D341Med (cell line): ENCODE results near the gene CEND1.

ENCODE experiments used
- DNase-seq: peaks from one replicate; pipeline ENCODE4 v3.0.0; 2012; ENCODE audit warnings: low spot score

The CEND1 gene

DNA sequence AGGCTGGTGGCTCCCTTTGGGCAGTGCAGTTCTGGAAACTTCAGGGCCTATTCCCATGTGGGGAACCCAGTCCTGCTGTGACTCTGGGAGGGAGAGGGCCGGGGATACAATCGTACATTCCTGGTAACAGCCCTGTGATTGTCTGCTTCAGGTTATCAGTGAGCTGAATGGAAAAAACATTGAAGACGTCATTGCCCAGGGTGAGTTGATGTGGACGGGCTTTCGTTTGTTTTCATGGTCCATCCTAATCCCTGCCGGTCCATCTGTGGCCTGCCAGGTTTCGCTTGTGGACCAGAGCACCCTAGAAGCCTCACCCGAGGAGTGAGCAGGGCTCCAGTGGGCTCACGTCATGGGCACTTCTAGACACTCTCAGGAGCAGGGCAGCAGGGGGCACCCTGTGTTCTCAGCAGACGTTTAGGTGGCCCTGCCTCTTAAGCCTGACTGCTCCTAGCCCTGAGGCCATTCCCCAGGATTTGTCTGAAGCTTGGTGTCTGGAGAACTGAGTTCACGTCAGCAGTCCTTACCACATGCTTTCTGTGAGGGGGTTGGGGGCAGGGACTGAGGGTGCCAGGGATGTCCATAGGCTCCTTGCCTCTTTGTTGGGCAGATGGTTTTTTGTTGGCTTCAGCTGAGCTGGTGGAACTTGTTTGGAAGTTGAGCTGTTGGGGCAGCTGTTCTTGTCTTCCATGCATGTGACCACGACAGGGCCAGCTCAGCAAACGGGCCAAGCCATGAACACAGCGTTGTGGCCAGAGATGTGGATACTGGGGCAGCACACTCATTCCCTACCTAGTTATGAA lies 21.8 kb upstream of the CEND1 start:
- DNase-seq, result no peak

DNA sequence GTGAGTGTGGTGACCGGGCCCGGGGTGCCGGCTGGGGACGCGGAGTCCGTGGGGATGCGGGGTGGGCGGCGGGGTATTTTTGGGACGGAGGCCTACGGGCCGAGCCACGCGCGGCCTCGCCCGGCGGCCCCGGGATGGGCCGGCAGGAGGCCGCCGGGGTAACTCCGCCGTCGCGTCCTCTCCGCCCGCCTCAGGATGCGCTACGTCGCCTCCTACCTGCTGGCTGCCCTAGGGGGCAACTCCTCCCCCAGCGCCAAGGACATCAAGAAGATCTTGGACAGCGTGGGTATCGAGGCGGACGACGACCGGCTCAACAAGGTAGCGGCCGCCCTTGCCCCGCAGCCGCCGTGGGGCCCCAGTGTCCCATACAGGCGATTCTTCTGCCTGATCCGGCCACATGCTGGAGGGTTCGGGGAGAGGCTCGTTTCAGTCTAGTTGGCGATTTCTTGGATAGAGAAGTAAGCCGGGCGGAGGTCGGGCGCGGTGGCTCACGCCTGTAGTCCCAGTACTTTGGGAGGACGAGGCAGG lies 20.2 kb upstream of the CEND1 start:
- no peak for DNase-seq

- DNase-seq, result peak; percentile 93
These were observed 19.6 kb upstream of the CEND1 start, which contains the start of gene RPLP2 for GRCh38 chr11:809287-810039. TSS of gene RPLP2 (plus strand) at chr11:809967. CDS start at chr11:810235, 268 bp downstream.

DNA sequence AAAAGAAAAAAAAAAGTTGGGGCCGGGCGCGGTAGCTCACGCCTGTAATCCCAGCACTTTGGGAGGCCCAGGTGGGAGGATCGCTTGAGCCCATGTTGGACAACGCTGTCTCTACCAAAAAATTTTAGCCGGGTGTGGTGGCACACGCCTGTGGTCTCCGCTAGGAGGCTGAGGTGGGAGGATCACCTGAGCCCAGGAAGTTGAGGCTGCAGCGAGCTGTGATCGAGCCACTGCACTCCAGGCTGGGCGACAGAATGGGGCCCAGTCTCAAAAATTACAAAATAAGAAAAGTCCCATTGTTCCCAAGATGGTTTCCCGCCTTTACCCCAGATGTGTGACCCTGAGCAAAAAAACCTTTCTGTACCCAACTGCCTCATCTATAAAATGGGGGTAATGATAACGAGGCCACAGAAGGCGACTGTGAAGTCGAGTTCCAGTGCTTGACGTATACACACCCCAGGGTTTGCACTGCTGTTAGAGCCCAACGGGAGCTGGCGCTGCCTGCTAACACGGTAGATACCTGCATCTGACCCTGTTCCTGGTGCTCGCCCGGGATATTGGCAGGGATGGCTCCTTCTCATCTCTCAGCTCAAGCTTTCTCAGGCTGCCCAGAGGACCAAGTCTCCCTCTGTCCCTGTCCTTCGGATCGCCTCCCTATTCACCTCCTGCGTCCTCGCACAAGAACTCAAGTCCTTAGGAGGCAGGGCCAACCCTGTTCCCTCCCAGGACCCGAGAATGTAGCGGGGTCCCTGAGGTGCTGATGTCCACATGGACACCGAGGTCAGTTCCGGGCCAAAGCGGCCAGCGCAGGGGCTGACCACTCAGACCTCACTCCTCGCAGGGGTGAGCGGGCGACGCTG lies 18.8 kb upstream of the CEND1 start:
- DNase-seq, result no peak

- DNase-seq, result no peak
These were observed 14.7 kb upstream of the CEND1 start for GRCh38 chr11:804599-804964.

GRCh38 chr11:803770-804598 lies 14.1 kb upstream of the CEND1 start:
- no peak for DNase-seq

DNA sequence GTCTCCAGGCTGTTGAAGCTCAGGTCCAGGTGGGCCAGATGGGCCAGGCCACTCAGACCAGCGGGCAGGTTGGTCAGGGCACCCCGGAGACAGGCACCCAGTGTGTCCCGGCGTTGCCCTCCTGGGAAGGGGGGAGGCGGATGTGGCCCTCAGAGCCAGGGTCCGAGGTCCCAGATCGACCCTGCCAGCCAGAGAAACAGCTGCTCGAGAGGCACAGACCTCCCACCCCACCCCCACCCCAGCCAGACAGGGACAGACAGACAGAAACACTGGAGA lies 13.5 kb upstream of the CEND1 start:
- no peak for DNase-seq

- DNase-seq, result no peak
These were observed 13.0 kb upstream of the CEND1 start for GRCh38 chr11:802693-803466.

GRCh38 chr11:802018-802617 lies 12.2 kb upstream of the CEND1 start:
- no peak for DNase-seq

DNA sequence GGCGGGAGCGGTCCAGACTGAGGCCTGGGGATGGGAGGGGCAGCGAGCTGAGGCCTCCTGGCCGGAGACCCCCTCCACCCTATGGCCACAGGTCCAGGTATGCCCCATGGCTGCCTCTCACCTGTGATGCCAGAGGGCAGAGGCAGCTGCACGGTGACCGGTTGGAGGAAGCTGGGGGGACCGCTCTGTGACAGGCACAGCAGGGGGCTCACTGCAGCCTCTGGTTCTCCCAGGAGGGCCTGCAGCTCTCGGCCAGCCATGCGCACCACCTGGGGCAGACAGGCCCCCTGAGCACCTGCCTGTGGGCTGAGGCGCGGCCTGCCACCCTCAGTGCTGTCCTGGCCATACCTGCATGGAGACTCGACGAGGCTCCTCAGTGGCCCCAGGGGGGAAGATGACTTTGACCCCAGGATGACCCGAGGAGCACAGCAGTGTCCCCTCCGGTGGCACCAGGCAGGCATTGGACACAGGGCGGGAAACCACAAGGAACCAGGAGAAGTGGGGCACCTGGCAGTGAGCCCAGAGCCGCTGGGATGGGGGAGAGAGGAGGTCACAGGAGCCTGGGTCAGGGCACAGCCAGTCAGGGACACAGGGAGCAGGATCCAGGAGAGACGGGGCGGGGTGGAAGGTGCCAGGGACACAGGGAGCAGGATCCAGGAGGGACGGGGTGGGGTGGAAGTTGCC lies 11.3 kb upstream of the CEND1 start:
- no peak for DNase-seq

GRCh38 chr11:800473-800872 lies 10.6 kb upstream of the CEND1 start:
- DNase-seq, result no peak

DNA sequence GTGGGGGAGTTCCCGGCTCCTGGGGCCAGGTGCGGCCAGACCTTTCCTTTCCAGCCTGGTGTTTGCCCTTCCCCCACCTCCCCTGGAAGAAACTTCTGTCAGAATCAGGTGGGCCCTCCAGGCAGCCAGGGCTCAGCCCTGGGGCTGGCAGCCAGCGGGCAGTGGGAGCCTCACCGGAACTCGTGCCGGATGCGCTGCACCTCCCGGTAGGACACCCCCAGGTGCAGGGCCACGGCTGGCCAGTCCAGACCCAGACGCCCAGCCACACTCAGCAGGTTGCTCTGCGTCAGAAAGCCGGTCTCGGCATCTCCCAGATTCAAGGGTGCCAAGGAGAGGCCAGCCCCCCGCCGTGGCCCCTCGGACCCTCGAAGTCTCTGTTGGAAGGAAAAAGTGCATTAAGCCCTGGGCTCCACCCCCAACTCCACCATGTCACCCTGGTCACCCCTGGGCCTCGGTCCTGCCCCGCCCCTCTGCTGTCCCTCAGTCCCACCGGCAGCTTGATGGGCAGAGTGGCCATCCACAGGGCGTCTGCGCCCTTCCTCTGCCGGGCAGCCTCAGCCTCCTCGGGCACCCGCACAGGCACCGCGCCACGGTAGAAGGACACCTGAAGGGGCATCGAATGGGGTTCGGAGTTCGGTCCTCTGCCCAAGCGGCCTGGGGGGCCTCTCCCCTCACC lies 9.9 kb upstream of the CEND1 start:
- DNase-seq, result no peak

- peak; percentile 93 for DNase-seq
These were observed 8.3 kb upstream of the CEND1 start, which contains the start of gene SLC25A22 for GRCh38 chr11:798093-798713. TSS of gene SLC25A22 (minus strand) at chr11:798281. CDS start at chr11:795006, 3,275 bp downstream.

DNA sequence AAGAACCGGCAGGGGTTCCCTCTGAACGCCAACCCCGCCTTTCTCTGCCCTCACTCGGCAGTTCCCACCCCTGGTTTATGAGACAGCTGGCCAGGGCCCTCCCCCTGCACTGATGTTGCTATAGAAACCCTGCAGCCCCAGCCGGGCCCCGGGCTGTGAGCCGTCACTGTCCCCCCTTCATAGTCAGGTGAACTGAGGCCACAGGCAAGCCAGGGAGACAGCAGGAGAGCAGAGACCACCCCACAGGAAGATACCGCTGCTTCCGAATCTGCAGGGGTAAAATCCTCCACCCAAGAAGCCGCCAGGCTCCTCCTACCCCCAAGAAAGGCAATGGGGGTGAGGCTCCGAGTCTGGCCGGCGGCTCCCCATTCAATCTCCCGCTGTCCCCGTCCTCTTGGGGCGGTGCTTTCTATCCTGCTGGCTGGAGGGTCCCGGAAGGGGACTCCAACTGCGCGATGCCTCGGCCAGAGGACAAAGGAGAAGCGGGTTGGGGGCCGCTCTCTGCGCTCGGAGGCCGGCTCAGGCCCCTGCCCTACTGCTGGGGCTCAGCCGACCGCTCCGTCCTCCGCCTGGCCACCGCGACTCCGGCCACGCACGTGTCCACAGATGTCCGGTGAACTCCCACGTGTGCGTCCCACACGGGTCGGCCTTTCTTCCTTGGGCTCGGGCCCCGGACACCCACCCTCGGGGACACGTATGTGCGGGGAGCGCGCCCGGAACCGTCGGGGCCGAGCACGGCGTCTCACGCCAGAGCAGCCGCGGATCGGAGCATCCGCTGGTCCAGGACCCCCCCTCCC lies 7.6 kb upstream of the CEND1 start:
- DNase-seq, result peak; percentile 87

GRCh38 chr11:796565-797295 lies 6.8 kb upstream of the CEND1 start:
- no peak for DNase-seq

DNA sequence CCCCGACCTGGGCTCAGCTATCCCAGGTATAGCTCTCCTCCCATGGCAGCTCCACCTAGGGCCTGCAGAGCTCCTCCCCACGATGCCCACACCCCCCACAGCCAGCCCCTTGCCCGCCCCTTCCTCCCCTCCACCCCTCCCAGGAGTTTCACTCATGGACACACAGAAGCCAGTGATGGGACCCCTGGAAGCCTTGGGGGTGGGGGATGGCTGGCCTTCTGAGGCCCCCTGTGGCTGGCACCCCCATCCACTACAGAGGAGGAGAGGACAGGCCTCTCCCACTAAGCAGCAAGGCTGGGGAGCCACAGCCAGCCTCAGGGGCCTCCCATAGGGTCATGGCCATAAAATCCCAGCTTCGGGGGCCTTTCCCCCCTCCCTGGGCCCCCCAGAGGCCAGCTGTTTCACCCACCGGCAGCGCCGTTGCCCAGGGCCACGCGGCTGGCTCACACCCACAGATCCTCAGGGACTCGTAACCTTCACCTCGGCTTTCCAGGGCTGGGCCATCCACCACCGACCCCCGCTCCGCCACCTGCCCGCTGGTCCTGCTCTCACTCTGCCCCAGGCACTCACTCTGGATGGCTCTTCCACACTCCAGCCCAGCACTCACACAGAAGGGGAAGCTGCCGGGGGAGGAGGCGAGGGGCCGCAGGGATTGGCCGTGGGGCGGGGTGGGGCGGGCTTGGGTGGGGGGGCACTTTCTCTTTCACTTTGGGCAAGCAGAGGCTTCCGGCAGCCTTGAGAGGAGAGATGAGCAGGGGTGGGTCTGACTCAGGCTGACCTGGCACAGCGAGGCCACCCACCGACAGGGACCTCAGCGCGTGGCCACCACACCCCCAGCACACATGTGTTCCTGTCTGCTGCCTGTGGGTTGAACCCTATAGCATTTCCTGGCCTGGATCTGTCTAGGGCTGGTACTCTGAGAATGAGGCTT lies 6.0 kb upstream of the CEND1 start:
- peak; percentile 78 for DNase-seq
